Smooth muscle cell of the pulmonary artery (primary cell): ENCODE data around the gene GPR162. TPM values are rescaled to one million over a fixed set of nuclear protein-coding genes. Genes with fewer than 3 reads are reported as not detected.

Experiments
- total RNA-seq: library from RNA; depleted of rRNA; stranded (reverse); fragments of >200 nt; gene quantifications from 2 replicates; pipeline ENCODE4 v1.2.3, GENCODE V29; 2014

Gene GPR162
- 2.7 and 6.6 TPM in 2 replicates for total RNA-seq

GRCh38 chr12:6821591-6822425 is at the start of gene GPR162:
GPR162 (plus strand) TSS chr12:6821821; CDS start chr12:6823899, 2,078 bp downstream.

GRCh38 chr12:6772331-6772695 is 49.3 kb upstream of the GPR162 start, which contains the start of gene LAG3:
LAG3 (plus strand) TSS chr12:6772520; CDS start chr12:6772853, 333 bp downstream.

GRCh38 chr12:6788972-6789924 is 32.4 kb upstream of the GPR162 start, which contains the start of gene CD4:
CD4 (plus strand) TSS chr12:6789528; CDS start chr12:6800139, 10,611 bp downstream.

GRCh38 chr12:6827982-6828780 is 6.6 kb downstream of the GPR162 start, which contains the start of gene P3H3:
P3H3 (plus strand) TSS chr12:6828407; CDS start chr12:6828441, 34 bp downstream.

GRCh38 chr12:6840761-6841515 is 19.3 kb downstream of the GPR162 start, which contains the start of gene GNB3:
GNB3 (plus strand) TSS chr12:6840925; CDS start chr12:6841288, 363 bp downstream.

GRCh38 chr12:6851153-6851920 is 29.7 kb downstream of the GPR162 start, which contains the start of gene CDCA3:
CDCA3 (minus strand) TSS chr12:6851286; CDS start chr12:6850952, 334 bp downstream.

GRCh38 chr12:6851921-6852650 is 30.5 kb downstream of the GPR162 start, which contains the start of gene USP5:
USP5 (plus strand) TSS chr12:6852150; CDS start chr12:6852180, 30 bp downstream.

GRCh38 chr12:6867413-6868210 is 46.0 kb downstream of the GPR162 start, which contains the start of gene TPI1:
TPI1 (plus strand) TSS chr12:6867531; CDS start chr12:6867567, 36 bp downstream.

GRCh38 chr12:6873094-6874014 is 51.7 kb downstream of the GPR162 start, which contains the start of gene SPSB2:
SPSB2 (minus strand) TSS chr12:6873303; CDS start chr12:6872901, 402 bp downstream.

Other genes starting within 250 kb of the GPR162 start
- 238 and 263 TPM in 2 replicates for gene CHD4, start 214.4 kb upstream of the GPR162 start, total RNA-seq
- 0.03 TPM in 1 of 2 replicates, not detected in the other for gene LPAR5, start 185.9 kb upstream of the GPR162 start, total RNA-seq
- 0.13 and 0.26 TPM in 2 replicates for gene ACRBP, start 174.4 kb upstream of the GPR162 start, total RNA-seq
- gene ING4, start 158.7 kb upstream of the GPR162 start, total RNA-seq, result 26.9 and 27.4 TPM in 2 replicates
- gene ZNF384, start 132.4 kb upstream of the GPR162 start, total RNA-seq, result 16.4 and 16.8 TPM in 2 replicates
- gene PIANP, start 121.0 kb upstream of the GPR162 start, total RNA-seq, result 1.1 and 1.3 TPM in 2 replicates
- gene COPS7A, start 97.8 kb upstream of the GPR162 start, total RNA-seq, result 145 and 173 TPM in 2 replicates
- 158 and 166 TPM in 2 replicates for gene MLF2, start 68.7 kb upstream of the GPR162 start, total RNA-seq
- 45.0 and 47.1 TPM in 2 replicates for gene PTMS, start 55.5 kb upstream of the GPR162 start, total RNA-seq
- not detected in 2 replicates for gene LAG3, start 49.3 kb upstream of the GPR162 start, total RNA-seq
- 0.26 and 13.2 TPM in 2 replicates for gene CD4, start 32.3 kb upstream of the GPR162 start, total RNA-seq
- 170 and 258 TPM in 2 replicates for gene P3H3, start 6.6 kb downstream of the GPR162 start, total RNA-seq
- 2.0 and 3.2 TPM in 2 replicates for gene GNB3, start 19.1 kb downstream of the GPR162 start, total RNA-seq
- gene CDCA3, start 29.5 kb downstream of the GPR162 start, total RNA-seq, result 3.5 and 6.3 TPM in 2 replicates
- 90.6 and 117 TPM in 2 replicates for gene USP5, start 30.3 kb downstream of the GPR162 start, total RNA-seq
- 1,691 and 1,978 TPM in 2 replicates for gene TPI1, start 45.7 kb downstream of the GPR162 start, total RNA-seq
- gene SPSB2, start 51.5 kb downstream of the GPR162 start, total RNA-seq, result 4.8 and 6.3 TPM in 2 replicates
- 12.4 and 13.3 TPM in 2 replicates for gene LRRC23, start 83.0 kb downstream of the GPR162 start, total RNA-seq
- gene ENO2, start 92.8 kb downstream of the GPR162 start, total RNA-seq, result 153 and 183 TPM in 2 replicates
- gene ATN1, start 106.1 kb downstream of the GPR162 start, total RNA-seq, result 21.8 and 35.8 TPM in 2 replicates
- gene RNU7-1, start 122.0 kb downstream of the GPR162 start, total RNA-seq, result not detected in 2 replicates
- 64.3 and 91.7 TPM in 2 replicates for gene C12orf57, start 122.2 kb downstream of the GPR162 start, total RNA-seq
- gene PTPN6, start 129.5 kb downstream of the GPR162 start, total RNA-seq, result 0.13 and 0.30 TPM in 2 replicates
- gene PHB2, start 148.8 kb downstream of the GPR162 start, total RNA-seq, result 90.6 and 91.1 TPM in 2 replicates
- gene EMG1, start 149.1 kb downstream of the GPR162 start, total RNA-seq, result 28.8 and 32.3 TPM in 2 replicates
- gene LPCAT3, start 196.7 kb downstream of the GPR162 start, total RNA-seq, result 11.3 and 12.6 TPM in 2 replicates
- gene C1S, start 238.9 kb downstream of the GPR162 start, total RNA-seq, result 339 and 458 TPM in 2 replicates